ENCODE measurements around the gene FAM217A. TPM values are rescaled to one million over a fixed set of nuclear protein-coding genes. Genes with fewer than 3 reads are reported as not detected.

Gene FAM217A
- total and polyA plus RNA-seq, 10 donors, result not detected

GRCh38 chr6:4125500-4125899 lies 46.6 kb upstream of the FAM217A start:
- peaks cover 0 to 3% (median 0%) of the 10 kb centered on the region in 6 donors for H3K4me1 ChIP-seq
- WGBS, 5 donors, result 93 to 98% (median 94%) methylated on average over 5 of the region's 5 CpGs
- peaks cover 0 to 8% (median 4%) of the 10 kb centered on the region in 8 donors for H3K9me3 ChIP-seq
- H3K4me3 ChIP-seq, result no peak overlapping the region
- no peak for TF ChIP-seq POLR2AphosphoS5 (IDR thresholded peaks at IDR 0.05)
- intact Hi-C loops (cut with DNase I; ENCODE audit: low total_unique reads), result no loop called here
- no peak overlapping the region for H3K27ac ChIP-seq
- H3K36me3 ChIP-seq, result peaks cover 9 to 100% (median 91%) of the 10 kb centered on the region in 6 donors
- H3K27me3 ChIP-seq (replicated peaks in 1 of 7), result no peaks in the 10 kb centered on the region
- no peak for DNase-seq

- no peak for DNase-seq
- Histone ChIP-seq H3K36me3 (peaks cover 9 to 100% (median 91%) of the 10 kb centered on the region in 6 donors), H3K27me3 (replicated peaks in 1 of 7) (no peaks in the 10 kb centered on the region), H3K9me3 (peaks cover 0 to 8% (median 4%) of the 10 kb centered on the region in 8 donors), H3K4me1 (no peaks in the 10 kb centered on the region), H3K27ac (no peak overlapping the region), H3K4me3 (no peak overlapping the region)
- WGBS, 5 donors, result 63 to 72% (median 67%) methylated on average over 1 of the region's 1 CpG
- no peak for TF ChIP-seq CTCF (IDR thresholded peaks at IDR 0.05 in 8 of 11, conservative IDR thresholded peaks at IDR 0.05 in 3 of 11)
- TF ChIP-seq POLR2A (IDR thresholded peaks at IDR 0.05), result no peak
- TF ChIP-seq POLR2AphosphoS5 (IDR thresholded peaks at IDR 0.05), result no peak
- intact Hi-C loops (cut with DNase I; ENCODE audit: low total_unique reads), result no loop called here
Observed at GRCh38 chr6:4124351-4124750, 45.4 kb upstream of the FAM217A start.

- TF ChIP-seq CTCF (IDR thresholded peaks at IDR 0.05 in 8 of 11, conservative IDR thresholded peaks at IDR 0.05 in 3 of 11) (no peak), POLR2A (IDR thresholded peaks at IDR 0.05) (no peak), POLR2AphosphoS5 (IDR thresholded peaks at IDR 0.05) (no peak)
- intact Hi-C loops (cut with DNase I; ENCODE audit: low total_unique reads), result loop anchor here (10.0 kb wide), 1 partner anchor 51 kb away; no protein-coding TSS in a partner anchor
- Histone ChIP-seq H3K27me3 (replicated peaks in 1 of 7) (no peaks in the 10 kb centered on the region), H3K4me1 (no peaks in the 10 kb centered on the region), H3K27ac (no peak overlapping the region), H3K4me3 (no peak overlapping the region), H3K9me3 (peaks cover 0 to 27% (median 21%) of the 10 kb centered on the region in 8 donors), H3K36me3 (peaks cover 6 to 68% (median 63%) of the 10 kb centered on the region in 6 donors)
- 89 to 95% (median 93%) methylated on average over 4 of the region's 4 CpGs for WGBS, 5 donors
- no peak for DNase-seq
Observed at GRCh38 chr6:4115741-4116140, 36.8 kb upstream of the FAM217A start.

DNA sequence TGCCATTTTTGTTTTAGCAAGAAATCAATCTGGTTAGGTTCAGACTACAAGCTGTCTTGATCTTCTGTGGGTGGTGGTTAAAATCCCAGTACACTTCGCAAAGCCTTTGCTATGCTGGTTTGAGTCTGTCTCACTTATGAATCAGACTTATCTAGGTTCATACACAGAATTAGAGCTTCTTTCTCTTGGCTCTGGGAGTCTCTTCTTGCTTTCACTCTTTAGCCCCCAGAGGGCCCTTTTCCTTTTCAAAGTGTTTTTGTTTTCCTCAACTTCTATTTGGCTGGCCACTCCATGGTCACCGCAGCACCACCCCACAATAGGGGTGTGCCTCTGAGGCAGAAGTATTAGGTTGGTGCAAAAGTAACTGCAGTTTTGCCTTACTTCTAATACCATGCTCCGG lies 35.2 kb upstream of the FAM217A start:
- Histone ChIP-seq H3K4me1 (no peaks in the 10 kb centered on the region), H3K4me3 (no peak overlapping the region), H3K27me3 (replicated peaks in 1 of 7) (no peaks in the 10 kb centered on the region), H3K27ac (no peak overlapping the region), H3K9me3 (peaks cover 0 to 27% (median 21%) of the 10 kb centered on the region in 8 donors), H3K36me3 (peaks cover 4 to 52% (median 47%) of the 10 kb centered on the region in 6 donors)
- TF ChIP-seq POLR2A (IDR thresholded peaks at IDR 0.05) (no peak), CTCF (IDR thresholded peaks at IDR 0.05 in 8 of 11, conservative IDR thresholded peaks at IDR 0.05 in 3 of 11) (no peak), POLR2AphosphoS5 (IDR thresholded peaks at IDR 0.05) (no peak)
- WGBS, 5 donors, result 93 to 100% (median 98%) methylated on average over 3 of the region's 3 CpGs
- no peak for DNase-seq
- intact Hi-C loops (cut with DNase I; ENCODE audit: low total_unique reads), result loop anchor here (10.0 kb wide), 1 partner anchor 49 kb away; no protein-coding TSS in a partner anchor

Measured in spleen (tissue), 11 donors.